ENCODE data around the gene KSR1.

The KSR1 gene

GRCh38 chr17:27535178-27535928 is 79.1 kb downstream of the KSR1 start:
- DNase-seq (ENCODE audit: low spot score): no peak

GRCh38 chr17:27535975-27536374 is 79.7 kb downstream of the KSR1 start:
- no peak for DNase-seq (ENCODE audit: low spot score)

- no peak for DNase-seq (ENCODE audit: low spot score)
Measured at GRCh38 chr17:27536781-27537180, 80.5 kb downstream of the KSR1 start.

- DNase-seq (ENCODE audit: low spot score): no peak
Measured at GRCh38 chr17:27538156-27538955, 82.1 kb downstream of the KSR1 start.

- no peak for DNase-seq (ENCODE audit: low spot score)
Measured at GRCh38 chr17:27539152-27539551, 82.9 kb downstream of the KSR1 start.

- DNase-seq (ENCODE audit: low spot score): no peak
Measured at GRCh38 chr17:27539794-27540317, 83.6 kb downstream of the KSR1 start.

- DNase-seq (ENCODE audit: low spot score): no peak
Measured at GRCh38 chr17:27540318-27541101, 84.3 kb downstream of the KSR1 start.

GRCh38 chr17:27541301-27542023 is 85.2 kb downstream of the KSR1 start:
- no peak for DNase-seq (ENCODE audit: low spot score)

GRCh38 chr17:27542841-27543463 is 86.7 kb downstream of the KSR1 start:
- DNase-seq (ENCODE audit: low spot score): no peak

- no peak for DNase-seq (ENCODE audit: low spot score)
Measured at GRCh38 chr17:27543464-27543856, 87.2 kb downstream of the KSR1 start.

- no peak for DNase-seq (ENCODE audit: low spot score)
Measured at GRCh38 chr17:27543958-27544349, 87.7 kb downstream of the KSR1 start.

GRCh38 chr17:27544350-27545131 is 88.3 kb downstream of the KSR1 start:
- no peak for DNase-seq (ENCODE audit: low spot score)

GRCh38 chr17:27545562-27546229 is 89.4 kb downstream of the KSR1 start:
- no peak for DNase-seq (ENCODE audit: low spot score)

GRCh38 chr17:27546624-27547300 is 90.5 kb downstream of the KSR1 start:
- DNase-seq (ENCODE audit: low spot score): no peak

GRCh38 chr17:27547301-27547683 is 91.0 kb downstream of the KSR1 start:
- no peak for DNase-seq (ENCODE audit: low spot score)

GRCh38 chr17:27548369-27548768 is 92.1 kb downstream of the KSR1 start:
- no peak for DNase-seq (ENCODE audit: low spot score)

GRCh38 chr17:27549251-27549893 is 93.1 kb downstream of the KSR1 start:
- no peak for DNase-seq (ENCODE audit: low spot score)

- no peak for DNase-seq (ENCODE audit: low spot score)
Measured at GRCh38 chr17:27550291-27550930, 94.2 kb downstream of the KSR1 start.

All from CD4-positive, alpha-beta T cell treated with Interleukin-6 at 100 ng/mL for 8 hours (primary cell).